Karpas-422 (cell line): ENCODE results near the gene NFYC. TPM values are rescaled to one million over a fixed set of nuclear protein-coding genes. Genes with fewer than 3 reads are reported as not detected.

ENCODE experiments used
- DNase-seq: peaks from one replicate; pipeline ENCODE4 v3.0.0-alpha.2; 2015
- H2AFZ ChIP-seq: fragments of 200-600 bp; sonication (generic); 2 replicates; pipeline ENCODE4 v1.6.1; 2014; ENCODE audit warnings: antibody characterized with exemption, low read length, mixed read lengths
- H3K27ac ChIP-seq: fragments of 200-600 bp; sonication (generic); 2 replicates; pipeline ENCODE4 v1.5.1; 2014; ENCODE audit warnings: mild to moderate bottlenecking, low read length, moderate library complexity
- H3K27me3 ChIP-seq: fragments of 200-600 bp; sonication (generic); 2 replicates; pipeline ENCODE4 v1.6.1; 2014; ENCODE audit warnings: low read length, mixed read lengths
- H3K36me3 ChIP-seq: fragments of 200-600 bp; sonication (generic); 2 replicates; pipeline ENCODE4 v1.6.1; 2014; ENCODE audit warnings: low read length, mixed read lengths; ENCODE audit not compliant: insufficient read depth
- H3K4me1 ChIP-seq: fragments of 200-600 bp; sonication (generic); 2 replicates; pipeline ENCODE4 v1.6.1; 2014; ENCODE audit warnings: mild to moderate bottlenecking, low read length, mixed read lengths
- H3K4me2 ChIP-seq: fragments of 200-600 bp; sonication (generic); 2 replicates; pipeline ENCODE4 v1.6.1; 2014; ENCODE audit warnings: low read length, low read depth, mild to moderate bottlenecking; ENCODE audit not compliant: poor library complexity, severe bottlenecking
- H3K4me3 ChIP-seq: fragments of 200-600 bp; sonication (generic); 2 replicates; pipeline ENCODE4 v1.5.1; 2014; ENCODE audit warnings: mild to moderate bottlenecking, antibody characterized with exemption, low read length, mixed read lengths
- H3K79me2 ChIP-seq: fragments of 200-600 bp; sonication (generic); 2 replicates; pipeline ENCODE4 v1.6.1; 2014; ENCODE audit warnings: mild to moderate bottlenecking, low read length, mixed read lengths
- H3K9ac ChIP-seq: fragments of 200-600 bp; sonication (generic); 2 replicates; pipeline ENCODE4 v1.6.0; 2014; ENCODE audit warnings: low read length
- H3K9me2 ChIP-seq: fragments of 200-600 bp; sonication (generic), shearing (Covaris generic); replicated peaks from 2 replicates; pipeline ENCODE4 v1.6.0; 2014; ENCODE audit warnings: mild to moderate bottlenecking, low read length, moderate library complexity; ENCODE audit not compliant: insufficient read depth
- H3K9me3 ChIP-seq: fragments of 300-700, 200-600 bp; sonication (generic); 2 replicates; pipeline ENCODE4 v1.6.1; 2014; ENCODE audit warnings: low read length, mixed read lengths
- H4K20me1 ChIP-seq: fragments of 200-600 bp; sonication (generic); 2 replicates; pipeline ENCODE4 v1.6.1; 2014; ENCODE audit warnings: mild to moderate bottlenecking, antibody characterized with exemption, low read length, low read depth; ENCODE audit not compliant: insufficient read depth
- total RNA-seq: library from RNA; depleted of rRNA; stranded (reverse); fragments of >200 nt; shearing (Covaris generic); gene quantifications from 2 replicates; pipeline ENCODE4 v1.2.3, GENCODE V29; 2014; ENCODE audit warnings: low replicate concordance

The NFYC gene
- total RNA-seq, 1 experiment from 2014 or later = 62.6 TPM

DNA sequence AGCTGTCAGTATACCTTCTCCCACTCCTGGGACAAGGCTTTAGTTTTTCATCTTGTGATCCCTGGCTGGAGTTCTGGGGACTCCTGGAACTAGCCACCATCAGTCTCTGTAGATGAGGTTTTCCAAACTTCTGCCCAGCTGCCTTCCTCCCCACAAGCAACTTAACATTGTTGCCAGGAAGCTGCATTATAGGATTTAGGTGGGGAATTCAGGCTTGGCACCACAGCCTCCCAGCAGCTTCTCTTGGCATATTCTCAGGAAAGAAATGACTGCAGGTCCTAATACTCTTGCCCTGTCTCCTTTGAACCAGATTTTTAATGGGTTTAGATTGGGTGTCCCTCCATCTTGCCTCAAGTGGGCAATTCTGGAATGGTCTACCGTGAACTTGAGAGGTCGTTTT is 73.5 kb downstream of the NFYC start:
- H3K4me3 ChIP-seq = no peak overlapping the region
- peaks cover 20% of the 10 kb centered on the region for H3K79me2 ChIP-seq
- no peak overlapping the region for H3K9ac ChIP-seq
- H3K9me3 ChIP-seq = no peaks in the 10 kb centered on the region
- H3K4me1 ChIP-seq = peaks cover 49% of the 10 kb centered on the region
- no peaks in the 10 kb centered on the region for H3K9me2 ChIP-seq
- no peak overlapping the region for H2AFZ ChIP-seq
- no peak for DNase-seq
- peaks cover 67% of the 10 kb centered on the region for H3K36me3 ChIP-seq
- H4K20me1 ChIP-seq = no peaks in the 10 kb centered on the region
- H3K27me3 ChIP-seq = no peaks in the 10 kb centered on the region
- H3K4me2 ChIP-seq = no peak overlapping the region
- peak overlapping the region; percentile 73 for H3K27ac ChIP-seq

DNA sequence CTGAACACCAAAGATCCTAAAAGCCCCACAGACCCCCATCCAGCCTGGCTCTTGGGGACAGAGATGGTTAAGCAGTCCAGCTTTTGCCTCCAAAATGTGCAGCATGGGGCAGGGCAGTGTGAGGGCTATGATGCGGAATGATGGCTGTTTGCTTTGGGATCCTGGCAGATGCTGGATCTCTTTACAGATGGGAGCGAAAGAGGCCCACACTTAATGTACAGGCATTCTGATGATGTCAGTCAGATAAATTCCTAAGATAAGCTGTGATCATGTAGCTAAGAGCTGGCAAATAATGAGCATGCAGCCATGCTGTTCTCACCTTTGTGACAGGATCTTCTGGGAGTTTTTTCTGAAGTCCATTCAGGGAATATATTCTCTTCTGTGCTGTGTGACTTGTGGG is 74.5 kb downstream of the NFYC start:
- Histone ChIP-seq H3K36me3 (peaks cover 71% of the 10 kb centered on the region), H4K20me1 (no peaks in the 10 kb centered on the region)

DNA sequence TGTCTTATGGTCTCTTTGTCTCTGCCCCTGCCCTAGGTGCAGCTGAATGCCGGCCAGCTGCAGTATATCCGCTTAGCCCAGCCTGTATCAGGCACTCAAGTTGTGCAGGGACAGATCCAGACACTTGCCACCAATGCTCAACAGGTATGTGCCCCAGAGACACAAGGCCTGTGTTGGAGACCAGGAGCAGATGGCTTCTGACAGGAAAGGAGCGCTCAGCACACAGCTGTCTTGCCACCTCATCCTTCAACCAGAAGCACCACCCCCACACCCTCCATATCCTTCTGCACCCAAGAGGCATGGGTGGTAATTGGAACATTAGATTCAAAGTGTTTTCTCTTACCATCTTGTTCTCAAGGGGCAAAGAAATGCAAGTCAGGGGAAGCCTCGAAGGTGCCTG is 75.1 kb downstream of the NFYC start:
- peaks cover 18% of the 10 kb centered on the region for H3K79me2 ChIP-seq
- H3K27me3 ChIP-seq = no peaks in the 10 kb centered on the region
- H3K9me2 ChIP-seq = no peaks in the 10 kb centered on the region
- H3K4me3 ChIP-seq = no peak overlapping the region
- DNase-seq = no peak
- no peaks in the 10 kb centered on the region for H3K9me3 ChIP-seq
- H3K4me1 ChIP-seq = peaks cover 46% of the 10 kb centered on the region
- no peak overlapping the region for H3K9ac ChIP-seq
- no peaks in the 10 kb centered on the region for H4K20me1 ChIP-seq
- no peak overlapping the region for H3K27ac ChIP-seq
- H3K4me2 ChIP-seq = no peak overlapping the region
- H3K36me3 ChIP-seq = peaks cover 69% of the 10 kb centered on the region
- no peak overlapping the region for H2AFZ ChIP-seq

More for the DNA sequence above, 74.5 kb downstream of the NFYC start:
- Histone ChIP-seq H3K27ac (no peak overlapping the region), H3K4me3 (no peak overlapping the region), H3K9me3 (no peaks in the 10 kb centered on the region), H3K27me3 (no peaks in the 10 kb centered on the region), H3K79me2 (peaks cover 20% of the 10 kb centered on the region), H3K4me2 (no peak overlapping the region), H3K9me2 (no peaks in the 10 kb centered on the region), H2AFZ (no peak overlapping the region), H3K4me1 (peaks cover 48% of the 10 kb centered on the region), H3K9ac (no peak overlapping the region)
- no peak for DNase-seq

DNA sequence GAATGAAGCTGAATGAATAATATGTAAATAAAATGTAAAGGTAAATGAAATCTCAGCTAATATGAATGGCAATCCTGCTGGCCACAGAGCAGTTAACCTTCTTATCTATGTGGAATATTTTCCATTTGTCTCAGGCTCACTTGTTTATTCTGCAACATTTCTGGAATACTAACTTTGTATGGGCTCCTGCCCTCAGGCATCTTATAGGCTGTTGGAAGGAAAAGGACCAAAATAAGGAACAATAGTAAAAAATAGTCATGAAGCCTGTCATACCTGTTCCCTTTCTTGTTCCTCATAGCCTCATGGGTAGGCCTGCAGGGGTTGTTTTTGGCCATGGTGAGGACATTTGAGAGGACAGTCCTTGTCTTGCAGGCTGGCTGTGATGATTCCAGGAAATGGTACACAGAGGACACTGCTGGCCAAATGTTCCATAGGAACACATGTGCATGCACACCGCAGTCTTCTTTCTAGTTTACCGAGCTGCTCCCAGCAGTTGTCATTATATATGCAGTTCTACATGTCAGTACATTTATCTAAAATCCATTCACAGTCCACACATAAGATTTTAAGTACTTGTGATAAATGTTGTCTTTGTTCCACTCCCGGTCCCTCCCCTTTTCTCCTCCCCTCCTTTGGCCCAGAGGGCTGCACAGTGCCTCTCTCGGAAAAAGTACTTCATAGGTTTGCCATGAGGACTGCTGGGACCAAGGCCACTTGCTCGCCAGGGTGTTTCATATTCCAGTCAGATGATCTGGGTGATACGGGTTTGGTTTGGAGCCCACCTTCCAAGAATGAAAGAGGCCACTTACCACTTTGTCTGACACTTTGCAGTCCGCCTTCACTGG is 76.9 kb downstream of the NFYC start:
- Histone ChIP-seq H3K36me3 (peaks cover 60% of the 10 kb centered on the region), H3K9me3 (no peaks in the 10 kb centered on the region), H3K4me1 (peaks cover 33% of the 10 kb centered on the region), H3K9ac (no peak overlapping the region), H2AFZ (no peak overlapping the region), H3K27ac (no peak overlapping the region), H3K4me3 (no peak overlapping the region), H3K4me2 (no peak overlapping the region), H3K9me2 (no peaks in the 10 kb centered on the region), H3K27me3 (no peaks in the 10 kb centered on the region), H4K20me1 (no peaks in the 10 kb centered on the region), H3K79me2 (peaks cover 5% of the 10 kb centered on the region; the same call in 1 of the 2 replicates)
- no peak for DNase-seq

DNA sequence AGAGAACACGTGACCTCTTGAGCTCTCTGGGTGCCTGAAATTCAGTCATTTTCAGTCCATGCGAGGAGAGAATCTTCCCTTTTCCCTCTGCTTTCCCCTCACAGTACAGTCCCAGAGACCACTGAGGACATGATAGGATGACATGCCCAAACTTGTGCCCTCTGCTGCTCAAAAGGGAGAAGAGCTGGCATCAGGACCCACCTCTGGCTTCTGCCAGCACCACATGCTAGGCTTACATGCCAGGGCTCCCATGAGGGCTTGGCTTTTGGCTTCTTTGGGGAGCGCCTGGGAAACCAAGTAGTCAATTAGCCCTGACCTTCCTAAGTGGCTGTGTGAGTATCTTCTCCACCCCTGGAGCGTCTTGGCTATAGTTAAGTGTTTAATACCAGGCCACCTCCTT is 78.3 kb downstream of the NFYC start:
- Histone ChIP-seq H3K9me2 (no peaks in the 10 kb centered on the region), H3K79me2 (no peaks in the 10 kb centered on the region), H3K9me3 (no peaks in the 10 kb centered on the region), H3K36me3 (peaks cover 49% of the 10 kb centered on the region), H2AFZ (no peak overlapping the region), H3K9ac (no peak overlapping the region), H3K4me1 (peaks cover 35% of the 10 kb centered on the region), H3K4me3 (no peak overlapping the region), H3K27me3 (no peaks in the 10 kb centered on the region), H3K27ac (peak overlapping the region; percentile 46), H4K20me1 (no peaks in the 10 kb centered on the region), H3K4me2 (no peak overlapping the region)
- DNase-seq = peak; percentile 62

DNA sequence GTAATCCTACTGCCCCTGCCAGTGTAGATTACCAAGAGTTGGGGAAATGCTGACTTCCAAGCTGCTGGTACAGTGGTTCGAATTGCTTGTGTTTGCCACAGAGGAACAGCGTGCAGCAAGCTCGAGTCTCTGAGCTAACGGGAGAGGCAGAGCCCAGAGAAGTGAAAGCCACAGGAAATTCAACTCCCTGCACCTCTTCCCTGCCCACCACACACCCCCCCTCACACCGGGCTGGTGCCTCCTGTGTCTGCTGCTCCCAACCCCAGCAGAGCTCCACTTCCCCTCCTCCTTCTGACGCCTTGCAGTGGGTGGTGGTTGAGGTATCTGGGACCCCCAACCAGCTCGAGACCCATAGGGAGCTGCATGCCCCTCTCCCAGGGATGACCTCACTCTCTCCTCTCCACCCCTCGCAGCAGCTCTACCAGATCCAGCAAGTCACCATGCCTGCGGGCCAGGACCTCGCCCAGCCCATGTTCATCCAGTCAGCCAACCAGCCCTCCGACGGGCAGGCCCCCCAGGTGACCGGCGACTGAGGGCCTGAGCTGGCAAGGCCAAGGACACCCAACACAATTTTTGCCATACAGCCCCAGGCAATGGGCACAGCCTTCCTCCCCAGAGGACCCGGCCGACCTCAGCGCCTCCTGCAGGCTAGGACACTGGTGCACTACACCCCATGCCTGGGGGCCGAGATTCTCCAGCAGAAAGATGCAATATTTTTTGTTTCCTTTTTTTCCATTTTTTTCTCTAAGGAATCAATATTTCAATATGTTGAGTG is 79.0 kb downstream of the NFYC start:
- Histone ChIP-seq H3K9me2 (no peaks in the 10 kb centered on the region), H3K4me2 (no peak overlapping the region), H4K20me1 (no peaks in the 10 kb centered on the region), H3K27me3 (no peaks in the 10 kb centered on the region), H3K4me1 (peaks cover 35% of the 10 kb centered on the region), H3K27ac (peak overlapping the region; percentile 62; the same call in 1 of the 2 replicates), H3K36me3 (peaks cover 46% of the 10 kb centered on the region), H2AFZ (no peak overlapping the region), H3K9ac (no peak overlapping the region), H3K9me3 (no peaks in the 10 kb centered on the region), H3K4me3 (no peak overlapping the region), H3K79me2 (no peaks in the 10 kb centered on the region)
- DNase-seq = no peak

DNA sequence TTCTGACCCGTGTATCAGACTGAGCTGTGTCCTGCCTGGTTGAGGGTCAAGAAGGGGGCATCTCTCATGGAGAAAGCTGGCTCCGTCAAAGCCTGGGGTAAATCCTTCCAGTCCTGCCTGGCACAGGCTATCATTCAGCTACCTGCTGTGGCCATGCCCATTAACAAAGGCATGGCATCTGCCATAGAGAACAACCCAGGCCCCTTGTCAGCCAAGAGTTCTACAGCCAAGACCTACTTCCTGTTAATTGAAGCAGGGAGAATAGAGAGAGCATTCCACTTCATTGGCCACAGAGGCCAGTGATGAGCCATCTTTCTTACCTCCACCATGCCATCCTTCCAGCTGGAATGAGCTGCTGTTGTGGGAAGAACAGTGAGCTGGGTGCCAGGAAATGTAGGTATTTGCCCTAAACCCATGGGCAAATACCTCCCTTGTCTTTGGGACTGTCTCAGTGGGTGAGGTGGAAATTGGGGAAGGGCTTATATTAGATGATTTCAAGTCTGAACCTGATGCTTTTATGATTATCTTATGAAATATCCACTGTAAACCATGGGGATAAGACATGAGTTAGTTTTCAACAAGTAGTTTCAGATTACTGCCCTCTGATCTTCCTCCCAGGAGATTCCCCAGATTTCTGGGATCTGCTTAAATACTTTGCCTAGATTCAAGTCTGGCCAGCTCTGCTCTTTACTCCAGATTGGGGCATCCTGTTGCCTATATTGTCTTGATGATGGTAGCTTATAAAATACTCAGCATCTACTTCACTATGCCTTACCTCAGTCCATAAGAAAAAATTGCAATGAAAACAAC is 80.8 kb downstream of the NFYC start:
- peak; percentile 61 for DNase-seq
- Histone ChIP-seq H3K4me2 (no peak overlapping the region), H4K20me1 (no peaks in the 10 kb centered on the region), H3K9me2 (no peaks in the 10 kb centered on the region), H3K9ac (no peak overlapping the region), H3K36me3 (peaks cover 47% of the 10 kb centered on the region), H3K4me1 (peaks cover 35% of the 10 kb centered on the region), H3K79me2 (no peaks in the 10 kb centered on the region), H3K27ac (peak overlapping the region; percentile 62), H3K27me3 (no peaks in the 10 kb centered on the region), H3K9me3 (no peaks in the 10 kb centered on the region; the same call in 1 of the 2 replicates), H2AFZ (no peak overlapping the region), H3K4me3 (no peak overlapping the region)
